ENCODE results near the gene LCAT. TPM values are rescaled to one million over a fixed set of nuclear protein-coding genes. Genes with fewer than 3 reads are reported as not detected.

The LCAT gene
- total RNA-seq, 1 experiment from 2014 or later, result 17.8 TPM

GRCh38 chr16:67893743-67894399, 50.0 kb downstream of the LCAT start:
- Histone ChIP-seq H3T11ph (ENCODE audit: low read length) (no peak overlapping the region), H3K9me3 (ENCODE audit: control insufficient read depth, low read depth, low read length) (no peaks in the 10 kb centered on the region), H3K14ac (ENCODE audit: insufficient read depth, low read length) (peak overlapping the region; percentile 86), H3K23me2 (ENCODE audit: insufficient read length, low read depth, low read length, poor library complexity, severe bottlenecking) (peaks cover 6% of the 10 kb centered on the region), H3K23ac (ENCODE audit: insufficient read length, low read depth, low read length) (no peak overlapping the region), H3K27ac (ENCODE audit: insufficient read length, low read depth, low read length) (no peak overlapping the region), H3K79me1 (ENCODE audit: insufficient read depth, low read depth, low read length, poor library complexity, severe bottlenecking) (peaks cover 7% of the 10 kb centered on the region), H3K4me1 (ENCODE audit: insufficient read depth, low read length) (no peaks in the 10 kb centered on the region), H2BK15ac (ENCODE audit: low read depth, low read length) (no peak overlapping the region), H2BK120ac (ENCODE audit: low read depth, low read length, poor library complexity, severe bottlenecking) (no peak overlapping the region), H3K18ac (ENCODE audit: insufficient read length, low read depth, low read length) (peak overlapping the region; percentile 59), H4K8ac (replicated peaks; ENCODE audit: insufficient read length, low read depth, low read length) (no peak overlapping the region), H4K91ac (ENCODE audit: insufficient read length, low read depth, low read length) (peak overlapping the region; percentile 11), H2BK12ac (ENCODE audit: insufficient read length, low read depth, low read length) (no peak overlapping the region), H3K9ac (ENCODE audit: extremely low read depth, insufficient read length, low read length) (peak overlapping the region; percentile 89), H2BK5ac (ENCODE audit: insufficient read length, low read length) (no peak overlapping the region), H3K56ac (ENCODE audit: insufficient read length, low read depth, low read length) (no peak overlapping the region), H4K20me1 (ENCODE audit: control insufficient read depth, insufficient read depth, insufficient read length) (no peaks in the 10 kb centered on the region), H4K5ac (ENCODE audit: insufficient read length, low read depth, low read length) (no peak overlapping the region), H3K4ac (ENCODE audit: low read depth, low read length) (no peak overlapping the region), H3K27me3 (ENCODE audit: insufficient read depth, low read length) (no peaks in the 10 kb centered on the region), H2BK20ac (ENCODE audit: low read depth, low read length, poor library complexity, severe bottlenecking) (no peak overlapping the region), H3K4me2 (ENCODE audit: insufficient read depth, insufficient read length, low read length) (peak overlapping the region; percentile 75), H2AK5ac (ENCODE audit: insufficient read length, low read length) (no peak overlapping the region), H2AFZ (ENCODE audit: low read length) (no peak overlapping the region), H3K79me2 (ENCODE audit: insufficient read depth, low read length) (peaks cover 8% of the 10 kb centered on the region; the same call in 1 of the 2 replicates)
- DNase-seq, result no peak
- WGBS (ENCODE audit: extremely low coverage, insufficient read length, low lambda C conversion rate), result no CpG with 5 or more reads among the region's 14 CpGs
- Mint-ChIP-seq H3K9me3 (no peaks in the 10 kb centered on the region), H3K36me3 (ENCODE audit: insufficient read depth in 1 of 3, low read depth in 3 of 3) (no peaks in the 10 kb centered on the region), H3K27me3 (ENCODE audit: low read depth) (no peaks in the 10 kb centered on the region), H3K27ac (peak overlapping the region; percentile 89 to 98 (median 95); a peak in 6 of 7 replicates), H3K4me3 (peak overlapping the region; percentile 95 to 98), H3K4me1 (peaks cover 15 to 16% of the 10 kb centered on the region in 2 experiments)
- TF ChIP-seq, protein P1, sequence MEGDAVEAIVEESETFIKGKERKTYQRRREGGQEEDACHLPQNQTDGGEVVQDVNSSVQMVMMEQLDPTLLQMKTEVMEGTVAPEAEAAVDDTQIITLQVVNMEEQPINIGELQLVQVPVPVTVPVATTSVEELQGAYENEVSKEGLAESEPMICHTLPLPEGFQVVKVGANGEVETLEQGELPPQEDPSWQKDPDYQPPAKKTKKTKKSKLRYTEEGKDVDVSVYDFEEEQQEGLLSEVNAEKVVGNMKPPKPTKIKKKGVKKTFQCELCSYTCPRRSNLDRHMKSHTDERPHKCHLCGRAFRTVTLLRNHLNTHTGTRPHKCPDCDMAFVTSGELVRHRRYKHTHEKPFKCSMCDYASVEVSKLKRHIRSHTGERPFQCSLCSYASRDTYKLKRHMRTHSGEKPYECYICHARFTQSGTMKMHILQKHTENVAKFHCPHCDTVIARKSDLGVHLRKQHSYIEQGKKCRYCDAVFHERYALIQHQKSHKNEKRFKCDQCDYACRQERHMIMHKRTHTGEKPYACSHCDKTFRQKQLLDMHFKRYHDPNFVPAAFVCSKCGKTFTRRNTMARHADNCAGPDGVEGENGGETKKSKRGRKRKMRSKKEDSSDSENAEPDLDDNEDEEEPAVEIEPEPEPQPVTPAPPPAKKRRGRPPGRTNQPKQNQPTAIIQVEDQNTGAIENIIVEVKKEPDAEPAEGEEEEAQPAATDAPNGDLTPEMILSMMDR (conservative IDR thresholded peaks at IDR 0.05), result no peak

Data from H9 (cell line).